ENCODE measurements around the gene ARSD. TPM values are rescaled to one million over a fixed set of nuclear protein-coding genes. Genes with fewer than 3 reads are reported as not detected.
"Not testable (repeated sequence)": the region's sequence is repeated elsewhere in the genome, so short reads cannot be mapped to it uniquely, and the experiment has no call there.

ARSD gene
- total RNA-seq, 1 donor from 2014 or later, result 55.5 TPM

DNA sequence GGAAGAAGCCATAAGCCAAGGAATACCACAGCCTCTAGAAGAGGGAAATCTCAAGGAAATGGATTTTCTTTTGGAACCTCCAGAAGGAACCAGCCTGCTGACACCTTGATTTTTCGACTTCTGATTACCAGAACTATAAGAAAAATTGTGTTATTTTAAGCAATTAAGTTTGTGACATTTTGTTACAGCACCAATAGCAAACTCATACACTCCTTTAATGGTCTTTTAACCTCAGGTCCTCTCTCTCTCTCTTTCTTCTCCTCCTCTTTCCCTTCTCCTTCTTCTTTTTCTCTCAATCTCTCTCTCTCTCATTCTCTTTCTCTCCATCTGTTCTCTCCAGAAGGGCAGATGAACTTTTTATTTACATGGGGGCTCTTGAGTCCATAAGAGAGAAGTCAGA, 26.3 kb downstream of the ARSD start:
- H3K36me3 Mint-ChIP-seq, result peaks cover 53% of the 10 kb centered on the region
- H3K27ac Mint-ChIP-seq, result no peak overlapping the region
- no peak overlapping the region for H3K4me3 Mint-ChIP-seq
- no peaks in the 10 kb centered on the region for H3K27me3 Mint-ChIP-seq (ENCODE audit: low read depth)
- peaks cover 27% of the 10 kb centered on the region for H3K4me1 Mint-ChIP-seq
- TF ChIP-seq CTCF (IDR thresholded peaks at IDR 0.05; ENCODE audit: unreplicated experiment), result no peak
- peaks cover 28% of the 10 kb centered on the region for H3K9me3 Mint-ChIP-seq
- no peak for DNase-seq (ENCODE audit: low spot score in 2 of 2, unreplicated experiment in 2 of 2)

- H3K4me3 Mint-ChIP-seq, result no peak overlapping the region
- no peak for DNase-seq (ENCODE audit: low spot score in 2 of 2, unreplicated experiment in 2 of 2)
- H3K9me3 Mint-ChIP-seq, result peaks cover 28% of the 10 kb centered on the region
- H3K27me3 Mint-ChIP-seq (ENCODE audit: low read depth), result no peaks in the 10 kb centered on the region
- TF ChIP-seq CTCF (IDR thresholded peaks at IDR 0.05; ENCODE audit: unreplicated experiment), result no peak
- H3K36me3 Mint-ChIP-seq, result peaks cover 47% of the 10 kb centered on the region
- H3K4me1 Mint-ChIP-seq, result peaks cover 38% of the 10 kb centered on the region
- peak overlapping the region; percentile 88 for H3K27ac Mint-ChIP-seq
These were observed 27.6 kb downstream of the ARSD start for GRCh38 chrX:2901367-2902036.

DNA sequence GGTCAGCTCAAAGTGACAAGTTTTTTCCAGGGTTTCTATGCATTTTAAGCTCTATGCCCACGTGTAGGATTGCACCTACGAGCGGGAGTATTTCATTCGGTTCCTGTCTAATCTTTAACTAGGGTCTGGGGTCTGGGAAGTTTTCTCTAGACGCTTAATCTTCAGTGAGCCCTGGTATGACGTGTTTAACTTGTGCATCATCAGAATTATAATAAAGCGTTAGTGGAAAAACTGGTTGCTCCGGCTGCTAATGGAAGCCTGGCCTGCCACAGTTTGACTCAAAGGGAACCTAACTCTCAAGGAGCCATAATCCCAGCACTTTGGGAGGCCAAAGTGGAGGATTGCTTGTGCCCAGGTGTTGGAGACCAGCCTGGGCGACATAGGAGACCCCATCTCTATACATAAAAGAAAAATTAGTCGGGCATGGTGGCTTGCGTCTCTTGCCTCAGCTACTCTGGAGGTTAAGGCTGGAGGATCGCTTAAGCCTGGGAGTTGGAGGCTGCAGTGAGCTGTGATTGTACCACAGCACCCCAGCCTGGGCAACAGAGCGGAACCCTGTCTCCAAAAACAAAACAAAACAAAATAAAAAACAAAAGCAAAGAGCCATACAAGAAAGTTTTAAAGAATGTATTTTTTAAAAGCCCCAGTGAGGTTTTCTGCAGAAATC, 30.2 kb downstream of the ARSD start:
- H3K36me3 Mint-ChIP-seq, result peaks cover 24% of the 10 kb centered on the region
- H3K27ac Mint-ChIP-seq, result peak overlapping the region; percentile 99
- DNase-seq (ENCODE audit: low spot score in 2 of 2, unreplicated experiment in 2 of 2), result no peak
- H3K27me3 Mint-ChIP-seq (ENCODE audit: low read depth), result no peaks in the 10 kb centered on the region
- no peak for TF ChIP-seq CTCF (IDR thresholded peaks at IDR 0.05; ENCODE audit: unreplicated experiment)
- peak overlapping the region; percentile 54 for H3K4me3 Mint-ChIP-seq
- H3K9me3 Mint-ChIP-seq, result peaks cover 22% of the 10 kb centered on the region
- peaks cover 50% of the 10 kb centered on the region for H3K4me1 Mint-ChIP-seq

DNA sequence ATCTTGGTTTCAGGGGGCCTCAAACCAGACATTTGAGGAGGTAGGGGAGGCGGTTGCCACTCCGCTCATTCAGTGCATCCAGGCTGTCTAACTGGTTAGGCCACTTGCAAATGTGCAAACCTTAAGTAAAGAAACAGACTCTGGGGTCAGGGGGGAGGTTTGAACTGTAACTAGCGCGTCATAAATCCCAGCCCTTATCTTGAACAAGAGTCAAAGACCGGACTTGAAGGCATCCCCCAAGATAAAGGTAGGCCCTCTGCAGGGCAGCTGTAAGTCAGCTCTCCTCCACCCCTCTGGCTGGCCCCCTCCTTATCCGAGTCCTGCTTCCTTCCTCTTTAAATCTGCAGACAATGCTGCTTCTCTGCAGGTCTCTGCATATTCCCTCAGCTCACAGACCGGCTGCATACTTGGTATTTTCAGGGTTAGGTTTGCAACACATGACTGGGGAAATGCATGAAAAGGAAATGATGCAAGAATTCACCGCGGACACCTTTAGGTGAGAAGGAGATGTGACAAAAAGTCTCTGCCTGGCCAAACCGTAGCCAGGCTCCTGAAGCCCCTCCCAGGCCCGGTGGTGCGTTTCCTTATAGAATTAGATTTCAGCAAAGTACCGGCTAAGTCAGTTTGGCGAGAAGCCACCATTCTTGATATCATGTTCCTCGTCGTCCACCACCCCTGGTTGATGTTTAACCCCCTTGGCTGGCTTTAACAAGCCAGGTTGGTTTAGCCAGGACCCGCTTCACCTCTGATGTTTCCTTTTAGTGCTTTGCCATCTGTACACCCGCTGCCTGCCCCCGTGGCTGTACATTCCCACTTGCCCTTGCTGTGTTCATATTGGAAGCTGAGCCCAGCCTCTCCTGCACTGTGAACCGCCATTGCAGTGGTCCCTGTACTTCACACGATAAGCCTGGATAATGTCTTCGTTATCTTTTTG, 31.2 kb downstream of the ARSD start:
- DNase-seq (ENCODE audit: low spot score in 2 of 2, unreplicated experiment in 2 of 2), result peak in 1 of 2 experiments; percentile 67
- Mint-ChIP-seq H3K27ac (peak overlapping the region; percentile 99), H3K36me3 (peaks cover 15% of the 10 kb centered on the region), H3K9me3 (peaks cover 14% of the 10 kb centered on the region), H3K4me3 (peak overlapping the region; percentile 54), H3K4me1 (peaks cover 57% of the 10 kb centered on the region)
- not testable (repeated sequence) for H3K27me3 Mint-ChIP-seq (ENCODE audit: low read depth)

DNA sequence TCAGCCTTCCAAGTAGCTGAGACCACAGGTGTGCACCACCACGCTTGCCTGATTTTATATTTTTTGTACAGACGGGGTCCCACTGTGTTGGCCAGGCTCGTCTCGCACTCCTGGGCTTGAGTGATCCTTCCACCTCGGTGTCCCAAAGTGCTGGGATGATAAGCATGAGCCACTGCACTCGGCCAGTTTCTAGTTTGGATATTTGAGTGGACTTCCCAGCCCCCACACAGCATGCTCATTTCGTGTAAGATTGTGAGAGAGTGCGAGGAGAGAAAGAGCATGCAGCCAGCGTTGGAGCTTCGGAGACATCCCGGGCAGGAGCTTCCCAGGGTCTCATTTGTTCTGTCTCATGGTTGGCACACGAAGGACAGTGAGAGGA, 31.8 kb downstream of the ARSD start:
- peaks cover 9% of the 10 kb centered on the region for H3K9me3 Mint-ChIP-seq
- peak overlapping the region; percentile 99 for H3K27ac Mint-ChIP-seq

More for the DNA sequence above, 31.8 kb downstream of the ARSD start:
- Mint-ChIP-seq H3K36me3 (peaks cover 10% of the 10 kb centered on the region), H3K4me3 (peak overlapping the region; percentile 54), H3K27me3 (ENCODE audit: low read depth) (no peaks in the 10 kb centered on the region), H3K4me1 (peaks cover 61% of the 10 kb centered on the region)
- DNase-seq (ENCODE audit: low spot score in 2 of 2, unreplicated experiment in 2 of 2), result no peak
- no peak for TF ChIP-seq CTCF (IDR thresholded peaks at IDR 0.05; ENCODE audit: unreplicated experiment)
